ENCODE results near the gene SOX12. TPM values are rescaled to one million over a fixed set of nuclear protein-coding genes. Genes with fewer than 3 reads are reported as not detected.

Gene SOX12
- polyA plus RNA-seq, 3 donors: 0.03 to 0.51 (median 0.12) TPM

- Mint-ChIP-seq H3K4me1 (peaks cover 44% of the 10 kb centered on the region), H3K27me3 (ENCODE audit: low read depth in 3 of 3) (no peaks in the 10 kb centered on the region), H3K4me3 (peak overlapping the region in 1 of 2 donors; percentile 66), H3K9me3 (no peaks in the 10 kb centered on the region), H3K36me3 (peaks cover 2 to 5% of the 10 kb centered on the region in 2 donors), H3K27ac (peak overlapping the region in 3 of 7 donors; percentile 1 to 90 (median 6))
- TF ChIP-seq CTCF (IDR thresholded peaks at IDR 0.05): no peak
- Histone ChIP-seq H3K27me3 (ENCODE audit: control insufficient read depth in 2 of 2, insufficient read depth in 2 of 2, low read length in 2 of 2) (no peaks in the 10 kb centered on the region), H3K9ac (ENCODE audit: insufficient read depth, low read length, poor library complexity, severe bottlenecking) (no peak overlapping the region), H2AFZ (ENCODE audit: insufficient read depth, low read depth, low read length, poor library complexity, severe bottlenecking) (no peak overlapping the region), H3K4me2 (replicated peaks; ENCODE audit: extremely low read depth, low read length, poor library complexity, severe bottlenecking) (no peak overlapping the region), H3K36me3 (replicated peaks in 1 of 2; ENCODE audit: control insufficient read depth in 1 of 2, insufficient read depth in 2 of 2, low read length in 2 of 2) (no peaks in the 10 kb centered on the region), H3K9me3 (replicated peaks in 1 of 2; ENCODE audit: control insufficient read depth in 1 of 2, insufficient read depth in 1 of 2, low read length in 2 of 2) (no peaks in the 10 kb centered on the region), H3K4me3 (replicated peaks in 1 of 3; ENCODE audit: low read depth in 2 of 3, low read length in 3 of 3) (no peak overlapping the region), H3K27ac (ENCODE audit: low read depth in 1 of 2, low read length in 2 of 2) (no peak overlapping the region), H3K4me1 (ENCODE audit: control insufficient read depth in 1 of 2, insufficient read depth in 2 of 2, low read length in 2 of 2) (peaks cover 51 to 62% of the 10 kb centered on the region in 2 donors), H4K20me1 (ENCODE audit: insufficient read depth, low read length) (peaks cover 23% of the 10 kb centered on the region), H3K79me2 (ENCODE audit: insufficient read depth, low read length) (peaks cover 41% of the 10 kb centered on the region)
- DNase-seq: no peak
- WGBS (ENCODE audit: insufficient coverage): 91% methylated on average over 3 of the region's 4 CpGs
- intact Hi-C loops (cut with micrococcal nuclease): no loop called here
Measured at GRCh38 chr20:295804-296203, 29.5 kb upstream of the SOX12 start.

- peaks cover 35% of the 10 kb centered on the region for H4K20me1 ChIP-seq (ENCODE audit: insufficient read depth, low read length)
- H3K9me3 ChIP-seq (replicated peaks in 1 of 2; ENCODE audit: control insufficient read depth in 1 of 2, insufficient read depth in 1 of 2, low read length in 2 of 2): no peaks in the 10 kb centered on the region
- peak within 1 kb of the TSS; percentile 84 for H2AFZ ChIP-seq (ENCODE audit: insufficient read depth, low read depth, low read length, poor library complexity, severe bottlenecking)
- peak within 1 kb of the TSS; percentile 93 for H3K4me2 ChIP-seq (replicated peaks; ENCODE audit: extremely low read depth, low read length, poor library complexity, severe bottlenecking)
- Mint-ChIP-seq H3K4me1 (peaks cover 51% of the 10 kb centered on the region), H3K9me3 (no peaks in the 10 kb centered on the region), H3K36me3 (peaks cover 11 to 15% of the 10 kb centered on the region in 2 donors), H3K27me3 (ENCODE audit: low read depth in 3 of 3) (no peaks in the 10 kb centered on the region), H3K4me3 (peak within 1 kb of the TSS; percentile 97 to 100), H3K27ac (peak within 1 kb of the TSS; percentile 90 to 99 (median 97))
- peaks cover 47% of the 10 kb centered on the region for H3K79me2 ChIP-seq (ENCODE audit: insufficient read depth, low read length)
- DNase-seq: peak; percentile 75 to 83 (median 78)
- no peaks in the 10 kb centered on the region for H3K27me3 ChIP-seq (ENCODE audit: control insufficient read depth in 2 of 2, insufficient read depth in 2 of 2, low read length in 2 of 2)
- H3K9ac ChIP-seq (ENCODE audit: insufficient read depth, low read length, poor library complexity, severe bottlenecking): peak within 1 kb of the TSS; percentile 95
- H3K4me3 ChIP-seq (replicated peaks in 1 of 3; ENCODE audit: low read depth in 2 of 3, low read length in 3 of 3): peak within 1 kb of the TSS; percentile 57 to 92 (median 92)
- intact Hi-C loops (cut with micrococcal nuclease): no loop called here
- no peak for TF ChIP-seq CTCF (IDR thresholded peaks at IDR 0.05)
- under 1% methylated on average over 91 of the region's 99 CpGs for WGBS (ENCODE audit: insufficient coverage)
- peaks cover 0 to 5% of the 10 kb centered on the region in 2 donors for H3K36me3 ChIP-seq (replicated peaks in 1 of 2; ENCODE audit: control insufficient read depth in 1 of 2, insufficient read depth in 2 of 2, low read length in 2 of 2)
- peaks cover 41 to 55% of the 10 kb centered on the region in 2 donors for H3K4me1 ChIP-seq (ENCODE audit: control insufficient read depth in 1 of 2, insufficient read depth in 2 of 2, low read length in 2 of 2)
- H3K27ac ChIP-seq (ENCODE audit: low read depth in 1 of 2, low read length in 2 of 2): peak within 1 kb of the TSS; percentile 91 to 99
Measured at GRCh38 chr20:297098-297924, 28.0 kb upstream of the SOX12 start, which contains the start of gene ZCCHC3. ZCCHC3 (plus strand) TSS chr20:297570; CDS start chr20:297587, 17 bp downstream.
